ENCODE results near the gene USH2A.

Gene USH2A

DNA sequence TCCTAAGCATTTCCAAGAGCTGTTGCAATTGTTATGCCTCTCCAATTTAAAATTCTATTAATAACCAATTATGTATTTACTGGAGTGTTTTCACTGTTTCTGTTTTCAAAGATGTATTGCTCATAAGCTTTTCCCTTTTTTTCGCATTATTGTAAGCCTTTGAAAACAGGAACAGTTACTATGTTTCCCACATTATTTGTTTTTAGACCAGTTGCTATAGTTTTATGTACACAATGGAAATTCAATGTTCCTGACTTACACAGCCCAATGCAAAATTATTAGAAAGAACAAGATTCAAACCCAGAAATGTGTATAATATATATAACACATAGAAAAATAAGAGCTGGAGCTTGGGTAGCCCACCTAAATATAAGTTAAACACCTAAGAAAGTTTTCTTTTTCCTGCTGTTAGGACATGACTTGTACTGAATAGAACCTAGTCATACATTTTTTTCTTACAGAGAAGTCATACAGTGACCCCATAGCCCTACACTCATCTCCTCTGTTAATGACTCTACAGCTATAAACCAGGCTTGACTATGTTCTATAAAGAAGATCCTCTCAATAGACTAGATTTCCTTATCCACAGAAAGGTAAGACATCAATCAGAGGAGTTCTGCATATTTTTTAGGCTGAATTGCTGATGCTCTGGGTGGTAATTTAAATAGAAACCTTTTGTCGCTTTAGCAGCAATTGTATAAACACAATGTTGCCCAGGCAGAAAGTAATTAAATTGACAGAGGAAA lies 299.6 kb downstream of the USH2A start:
- DNase-seq: no peak

DNA sequence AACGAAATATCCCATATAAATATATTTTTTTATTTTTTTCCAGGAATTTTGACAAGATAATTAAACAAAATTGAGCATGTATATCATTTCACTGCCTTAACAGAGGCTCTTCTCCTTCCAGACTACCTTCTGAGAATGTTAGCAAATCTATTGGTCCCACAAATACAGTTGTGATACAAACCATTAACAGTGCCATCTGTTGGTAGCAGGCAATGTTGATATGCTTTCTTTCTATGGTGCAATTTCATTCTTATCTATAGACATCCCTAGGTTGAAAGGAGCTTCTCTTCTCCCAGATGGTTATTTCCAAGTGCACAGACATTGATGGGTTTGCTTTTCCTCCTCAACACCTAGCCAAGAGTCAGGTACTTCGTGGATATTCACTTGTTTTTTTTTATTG lies 303.6 kb downstream of the USH2A start:
- no peak for DNase-seq

GRCh38 chr1:216114180-216114579 lies 309.1 kb downstream of the USH2A start:
- no peak for DNase-seq

DNA sequence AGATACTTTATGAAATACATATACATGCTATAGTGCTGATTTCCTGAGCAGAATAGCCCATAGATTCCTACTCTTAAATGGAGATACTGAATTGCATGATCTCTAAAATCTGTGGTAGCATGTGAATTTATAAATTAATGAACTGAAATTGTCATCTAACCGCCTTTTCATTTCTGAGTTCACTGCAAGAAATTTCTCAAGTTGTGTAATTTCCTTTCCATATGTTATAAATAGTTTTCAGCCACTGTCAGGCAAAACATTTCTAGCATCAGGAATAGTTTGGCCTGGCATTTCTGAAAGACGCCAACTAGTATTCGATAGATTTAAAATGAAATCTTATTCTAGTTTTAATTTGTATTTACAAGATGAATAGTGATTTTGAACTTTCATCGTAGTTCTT lies 310.1 kb downstream of the USH2A start:
- DNase-seq: no peak

GRCh38 chr1:216111842-216112241 lies 311.4 kb downstream of the USH2A start:
- DNase-seq: no peak

GRCh38 chr1:216095400-216095799 lies 327.8 kb downstream of the USH2A start:
- no peak for DNase-seq

DNA sequence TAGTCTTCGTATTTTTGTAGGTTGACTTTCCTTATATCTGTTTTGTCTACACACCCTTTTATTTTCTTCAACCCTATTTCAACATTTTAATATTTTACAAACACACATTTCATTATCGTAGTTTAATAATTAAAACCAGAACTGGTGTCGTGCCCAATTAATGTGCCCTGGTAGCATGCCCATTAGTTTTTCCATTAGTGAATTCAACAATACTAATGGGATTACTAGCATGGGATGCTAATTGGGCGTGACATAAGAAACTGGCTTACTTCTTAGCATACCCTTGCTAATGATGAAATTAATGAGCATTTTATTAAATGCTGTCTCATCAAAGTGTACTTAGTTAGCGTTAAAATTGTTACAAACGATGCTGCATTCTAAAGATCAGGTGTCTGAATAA lies 332.7 kb downstream of the USH2A start:
- no peak for DNase-seq

GRCh38 chr1:216086678-216087077 lies 336.6 kb downstream of the USH2A start:
- no peak for DNase-seq

DNA sequence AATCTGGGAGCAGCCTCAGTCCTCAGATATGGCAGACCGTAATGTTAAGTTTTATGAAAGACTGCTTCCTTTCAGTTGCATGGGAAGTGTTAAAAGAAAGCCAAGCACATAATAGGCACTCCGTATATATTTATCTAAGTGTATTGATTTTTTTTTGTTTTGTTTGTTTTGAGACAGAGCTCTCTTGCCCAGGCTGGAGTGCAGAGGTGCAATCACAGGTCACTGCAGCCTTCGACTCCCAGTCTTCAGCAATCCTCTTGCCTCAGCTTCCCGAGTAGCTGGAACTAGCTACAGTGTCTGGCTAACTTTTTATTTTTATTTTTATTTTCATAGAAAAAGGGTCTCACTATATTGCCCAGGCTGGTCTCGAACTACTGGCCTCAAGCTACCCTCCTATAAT lies 341.8 kb downstream of the USH2A start:
- DNase-seq: no peak

DNA sequence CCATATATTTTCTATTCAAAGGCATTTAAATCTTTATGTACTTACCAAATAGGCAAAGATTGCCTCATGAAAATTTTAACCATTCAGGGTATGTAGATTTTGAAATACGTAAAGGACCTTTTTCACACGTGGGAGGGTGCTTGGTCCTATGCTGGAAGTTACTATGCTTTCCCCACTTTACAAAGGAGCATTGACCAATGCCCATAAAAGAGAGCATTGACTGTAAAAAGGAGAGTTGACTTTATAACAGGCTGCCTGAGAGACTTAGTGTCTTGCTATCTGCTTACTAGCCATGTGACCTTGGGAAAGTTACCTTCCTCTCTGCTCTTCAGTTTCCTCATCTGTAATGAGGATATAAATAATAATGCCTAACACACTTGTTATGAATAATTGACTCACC lies 346.5 kb downstream of the USH2A start:
- no peak for DNase-seq

DNA sequence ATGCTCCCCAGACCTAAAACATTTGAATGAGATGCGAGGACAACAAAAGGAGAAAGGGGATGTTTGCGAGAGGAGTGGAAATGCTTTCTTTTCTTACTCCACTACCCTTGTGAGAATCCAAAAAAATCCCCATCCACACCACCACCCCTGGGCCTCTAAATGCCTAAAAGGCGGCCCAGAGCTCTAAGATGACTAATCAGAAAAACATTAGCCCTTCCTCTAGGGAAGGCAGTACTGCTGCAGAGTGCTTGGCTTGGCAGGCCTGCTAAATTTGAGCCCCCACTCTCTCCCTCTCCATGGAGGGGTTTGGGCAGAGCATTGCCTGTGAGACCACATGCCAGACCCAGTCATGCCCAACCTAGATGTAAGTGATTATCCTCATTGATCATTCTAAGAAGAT lies 347.9 kb downstream of the USH2A start:
- no peak for DNase-seq

GRCh38 chr1:216073793-216074595 lies 349.3 kb downstream of the USH2A start:
- DNase-seq: no peak

GRCh38 chr1:216071262-216071661 lies 352.0 kb downstream of the USH2A start:
- DNase-seq: no peak

GRCh38 chr1:216064643-216065042 lies 358.6 kb downstream of the USH2A start:
- no peak for DNase-seq

DNA sequence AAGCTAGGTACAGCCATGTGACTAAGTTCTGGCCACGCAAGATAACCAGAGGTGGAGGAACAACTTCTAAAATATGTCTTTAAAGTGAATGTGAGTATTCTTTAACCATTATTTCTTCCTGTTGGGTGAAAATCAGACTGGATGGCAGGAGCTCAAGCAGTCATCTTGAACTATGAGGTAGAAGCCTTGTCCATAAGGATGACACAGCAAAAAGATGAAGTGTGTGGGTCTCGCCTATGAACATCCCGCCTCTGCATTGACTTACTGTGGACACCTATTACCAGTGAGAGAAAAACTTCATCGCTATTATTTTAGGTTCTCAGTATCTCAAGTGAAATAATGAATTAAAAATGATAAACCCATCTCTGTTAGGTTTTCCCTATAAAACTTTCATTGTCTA lies 365.3 kb downstream of the USH2A start:
- no peak for DNase-seq

DNA sequence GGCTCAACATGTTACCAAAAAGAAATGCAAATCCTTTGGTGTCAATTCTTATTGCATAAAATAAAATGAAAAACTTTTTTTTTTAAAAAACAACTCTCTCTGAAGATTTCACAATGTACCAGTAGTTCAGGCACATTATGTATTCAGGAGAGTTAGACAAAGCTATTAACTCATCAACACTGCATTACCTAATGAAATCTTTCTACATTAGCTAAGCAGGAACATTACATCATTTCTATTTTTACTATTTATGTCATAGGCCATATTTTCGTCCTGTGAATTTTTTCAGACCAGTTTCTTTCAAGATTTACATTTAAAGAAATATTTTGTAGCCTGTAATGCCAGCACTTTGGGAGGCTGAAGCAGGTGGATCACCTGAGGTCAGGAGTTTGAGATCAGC lies 366.2 kb downstream of the USH2A start:
- no peak for DNase-seq

- DNase-seq: no peak
These were observed 368.2 kb downstream of the USH2A start for GRCh38 chr1:216055004-216055403.

DNA sequence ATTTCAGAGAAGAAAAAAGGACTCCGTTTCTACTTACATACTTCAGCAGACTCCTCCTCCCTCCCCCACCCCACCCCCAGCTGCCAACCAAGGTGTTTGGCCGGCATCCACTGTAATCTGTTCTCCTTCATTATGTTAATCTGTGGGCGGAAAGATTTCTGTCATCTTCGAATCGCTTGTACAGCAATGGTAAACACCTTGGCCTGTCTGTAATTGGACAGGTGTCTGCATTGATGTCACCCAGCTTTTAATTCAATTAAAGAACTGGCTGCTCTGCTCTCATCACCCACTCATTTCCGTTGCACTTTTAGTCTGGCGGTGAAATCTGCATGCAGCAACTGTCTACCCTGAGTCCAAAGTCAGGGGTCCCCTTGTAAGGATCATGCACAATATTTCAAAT lies 368.6 kb downstream of the USH2A start:
- DNase-seq: no peak

GRCh38 chr1:216051071-216051470 lies 372.2 kb downstream of the USH2A start:
- no peak for DNase-seq

GRCh38 chr1:216049741-216050430 lies 373.4 kb downstream of the USH2A start:
- DNase-seq: no peak

- DNase-seq: no peak
These were observed 375.3 kb downstream of the USH2A start for GRCh38 chr1:216047811-216048572.

- no peak for DNase-seq
These were observed 376.9 kb downstream of the USH2A start for GRCh38 chr1:216046336-216046735.

DNA sequence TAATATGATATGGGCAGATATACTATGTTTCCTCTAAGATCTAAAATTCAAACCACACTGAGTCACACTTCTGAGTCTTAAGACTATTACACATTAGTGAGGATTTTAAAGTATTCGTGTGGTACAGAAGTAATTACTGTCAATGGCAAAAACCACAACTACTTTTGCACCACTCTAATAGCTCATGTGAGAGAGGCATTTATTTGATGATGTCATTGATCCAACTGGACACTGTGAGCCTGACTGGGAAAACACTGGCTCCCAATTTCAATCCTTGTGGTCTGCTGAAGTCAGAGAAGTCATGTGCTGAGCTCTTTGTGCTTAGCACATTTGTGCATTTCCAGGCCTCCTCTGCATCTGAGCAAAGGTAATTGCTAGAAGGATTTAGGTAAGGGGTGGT lies 377.8 kb downstream of the USH2A start:
- DNase-seq: no peak

Data from effector CD8-positive, alpha-beta T cell (primary cell).